NT2/D1 (cell line): ENCODE results near the gene HPCA.

ENCODE experiments used
- YY1 ChIP-seq: IDR thresholded peaks from 2 replicates; pipeline ENCODE4 v1.6.1; 2011; ENCODE audit not compliant: insufficient read length, insufficient read depth
- ZNF274 ChIP-seq: IDR thresholded peaks from 2 replicates; pipeline ENCODE4 v1.6.1; 2011; ENCODE audit warnings: mild to moderate bottlenecking, low read depth, low read length

DNA sequence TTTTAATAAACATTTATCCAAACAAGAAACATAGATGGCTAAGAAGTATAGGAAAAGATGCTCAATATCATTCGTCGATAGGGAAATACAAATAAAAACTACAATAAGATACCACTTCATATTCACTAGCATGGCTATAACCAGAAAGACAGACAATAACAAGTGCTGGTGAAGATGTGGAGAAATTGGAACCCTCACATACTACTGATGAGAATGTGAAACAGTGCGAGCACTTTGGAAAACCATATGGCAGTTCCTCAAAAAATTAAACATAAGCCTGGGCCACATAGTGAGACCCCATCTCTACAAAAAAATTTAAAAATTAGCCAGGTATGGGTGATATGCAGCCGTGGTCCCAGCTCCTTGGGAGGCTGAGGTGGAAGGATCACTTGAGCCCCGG lies 24.0 kb downstream of the HPCA start:
- TF ChIP-seq YY1 (no peak), ZNF274 (no peak)
